AG04450 (cell line): ENCODE results near the gene MPV17. TPM values are rescaled to one million over a fixed set of nuclear protein-coding genes. Genes with fewer than 3 reads are reported as not detected.

Experiments
- CTCF ChIA-PET: fragments of 300-600, 350-600 bp; formaldehyde crosslinking; extraction: SDS; loops from one replicate; lab custom pipeline; 2022; ENCODE audit warnings: antibody characterized with exemption, inconsistent platforms; lab: Charles Lee
- POLR2A ChIA-PET: fragments of 350-600 bp; formaldehyde crosslinking; extraction: SDS; loops from one replicate; lab custom pipeline; 2021; ENCODE audit warnings: antibody characterized with exemption, inconsistent platforms; lab: Yijun Ruan, JAX
- DNase-seq: peaks from one replicate; pipeline ENCODE4 v3.0.0-alpha.2; 2011; ENCODE audit warnings: low read depth, low spot score
- H3K27ac ChIP-seq: one replicate; pipeline ENCODE4 v1.5.1; 2012; ENCODE audit warnings: low read depth, low read length, control low read depth
- H3K27me3 ChIP-seq: one replicate; pipeline ENCODE4 v1.6.0; 2012; ENCODE audit warnings: low read length; ENCODE audit not compliant: control insufficient read depth, insufficient read depth
- H3K4me3 ChIP-seq: 2 replicates; pipeline ENCODE4 v1.5.1; 2011; ENCODE audit warnings: mild to moderate bottlenecking, low read depth, low read length, control low read depth
- H3K9me3 ChIP-seq: 2 replicates; pipeline ENCODE4 v1.5.1; 2012; ENCODE audit warnings: low read length; ENCODE audit not compliant: control insufficient read depth, insufficient read depth
- CTCF ChIP-seq: IDR thresholded peaks from 2 replicates; pipeline ENCODE4 v1.5.1; 2011; ENCODE audit warnings: low read depth, low read length, control low read depth, inconsistent platforms
- polyA plus RNA-seq: library from polyadenylated mRNA; depleted of rRNA; stranded (reverse); fragments of >200 nt; gene quantifications from 2 replicates; pipeline ENCODE4 v1.2.3, GENCODE V29; 2011

MPV17 gene
- polyA plus RNA-seq, 1 experiment: 183 TPM

- CTCF ChIA-PET: interaction anchor here (1.1 to 4.8 kb wide), 3 partner anchors 9 to 12 kb away, joined by 3 to 43 read pairs (median 23); no protein-coding TSS in a partner anchor
- POLR2A ChIA-PET: no interaction called here
- no peak overlapping the region for H3K27ac ChIP-seq
- DNase-seq: no peak
- no peaks in the 10 kb centered on the region for H3K9me3 ChIP-seq
- no peak overlapping the region for H3K4me3 ChIP-seq
- no peak for TF ChIP-seq CTCF
- H3K27me3 ChIP-seq: peaks cover 9% of the 10 kb centered on the region
Observed at GRCh38 chr2:27290549-27290948, 32.3 kb downstream of the MPV17 start.

- no peak for TF ChIP-seq CTCF
- Histone ChIP-seq H3K27me3 (peaks cover 9% of the 10 kb centered on the region), H3K27ac (no peak overlapping the region), H3K9me3 (no peaks in the 10 kb centered on the region), H3K4me3 (no peak overlapping the region)
- ChIA-PET CTCF (interaction anchor here (1.0 to 4.4 kb wide), 4 partner anchors 9 to 96 kb away, joined by 3 to 23 read pairs (median 8); no protein-coding TSS in a partner anchor), POLR2A (no interaction called here)
- DNase-seq: no peak
Observed at GRCh38 chr2:27288610-27289009, 34.3 kb downstream of the MPV17 start.

- Histone ChIP-seq H3K27ac (no peak overlapping the region), H3K9me3 (no peaks in the 10 kb centered on the region), H3K4me3 (no peak overlapping the region), H3K27me3 (no peaks in the 10 kb centered on the region)
- TF ChIP-seq CTCF: no peak
- ChIA-PET CTCF (no interaction called here), POLR2A (interaction anchor here (0.5 kb wide), 1 partner anchor 8 kb away, joined by 4 read pairs; no protein-coding TSS in a partner anchor)
- DNase-seq: no peak
Observed at GRCh38 chr2:27285481-27285880, 37.4 kb downstream of the MPV17 start.

GRCh38 chr2:27284996-27285395, 37.9 kb downstream of the MPV17 start:
- Histone ChIP-seq H3K9me3 (no peaks in the 10 kb centered on the region), H3K4me3 (no peak overlapping the region), H3K27ac (no peak overlapping the region), H3K27me3 (no peaks in the 10 kb centered on the region)
- CTCF ChIA-PET: no interaction called here
- no peak for DNase-seq
- TF ChIP-seq CTCF: no peak
- POLR2A ChIA-PET: interaction anchor here (0.5 kb wide), 1 partner anchor 8 kb away, joined by 4 read pairs; no protein-coding TSS in a partner anchor

- DNase-seq: no peak
- no peaks in the 10 kb centered on the region for H3K9me3 ChIP-seq
- no peak overlapping the region for H3K4me3 ChIP-seq
- ChIA-PET CTCF (interaction anchor here (1.3 to 6.5 kb wide), 6 partner anchors 9 to 196 kb away, joined by 4 to 87 read pairs (median 30); partner anchors contain the start of gene KHK), POLR2A (no interaction called here)
- no peaks in the 10 kb centered on the region for H3K27me3 ChIP-seq
- no peak for TF ChIP-seq CTCF
- no peak overlapping the region for H3K27ac ChIP-seq
Observed at GRCh38 chr2:27282892-27283291, 40.0 kb downstream of the MPV17 start.
